Endothelial cell of hepatic sinusoid (primary cell): ENCODE data around the gene TFAM.

ENCODE experiments used
- in situ Hi-C: cut with HindIII; loops from 2 replicates; pipeline ENCODE4 v1.10.0; 2017; ENCODE audit warnings: low sequenced_read_pairs

Gene TFAM

DNA sequence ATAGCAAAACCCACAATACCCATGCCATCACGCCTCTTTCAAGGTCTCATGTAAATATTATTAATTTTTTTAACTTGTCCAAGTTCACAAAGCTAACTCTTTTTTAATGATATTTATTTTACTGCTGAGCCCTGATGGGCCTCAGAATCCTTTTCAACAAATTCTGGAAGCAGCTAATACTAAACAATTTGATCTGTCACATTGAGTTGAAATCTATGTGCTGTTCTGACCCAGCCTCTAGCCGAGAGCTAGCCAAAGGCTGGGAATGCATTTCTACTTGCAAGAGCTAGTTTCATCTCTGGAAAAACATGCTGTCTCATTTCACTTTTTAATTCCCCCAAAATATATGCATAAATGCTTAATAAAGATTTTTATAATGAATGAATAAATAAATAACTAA is 47.9 kb downstream of the TFAM start:
- in situ Hi-C loops: no loop called here

DNA sequence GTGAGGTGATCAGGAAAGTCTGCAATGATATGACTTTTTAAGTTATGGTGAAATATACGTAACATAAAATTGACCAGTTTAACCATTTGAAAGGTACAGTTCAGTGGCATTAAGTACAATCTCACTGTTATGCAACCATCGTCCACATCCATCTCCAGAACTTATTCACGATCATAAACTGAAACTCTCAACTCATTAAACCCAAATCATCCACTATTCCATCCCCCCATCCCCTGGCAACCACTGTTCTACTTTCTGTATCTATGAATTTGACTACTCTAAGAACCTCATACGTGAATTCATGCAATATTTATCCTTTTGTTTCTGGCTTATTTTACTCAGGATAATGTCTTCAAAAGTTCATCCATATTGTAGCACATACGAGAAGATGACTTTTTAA is 48.4 kb downstream of the TFAM start:
- in situ Hi-C loops: no loop called here

DNA sequence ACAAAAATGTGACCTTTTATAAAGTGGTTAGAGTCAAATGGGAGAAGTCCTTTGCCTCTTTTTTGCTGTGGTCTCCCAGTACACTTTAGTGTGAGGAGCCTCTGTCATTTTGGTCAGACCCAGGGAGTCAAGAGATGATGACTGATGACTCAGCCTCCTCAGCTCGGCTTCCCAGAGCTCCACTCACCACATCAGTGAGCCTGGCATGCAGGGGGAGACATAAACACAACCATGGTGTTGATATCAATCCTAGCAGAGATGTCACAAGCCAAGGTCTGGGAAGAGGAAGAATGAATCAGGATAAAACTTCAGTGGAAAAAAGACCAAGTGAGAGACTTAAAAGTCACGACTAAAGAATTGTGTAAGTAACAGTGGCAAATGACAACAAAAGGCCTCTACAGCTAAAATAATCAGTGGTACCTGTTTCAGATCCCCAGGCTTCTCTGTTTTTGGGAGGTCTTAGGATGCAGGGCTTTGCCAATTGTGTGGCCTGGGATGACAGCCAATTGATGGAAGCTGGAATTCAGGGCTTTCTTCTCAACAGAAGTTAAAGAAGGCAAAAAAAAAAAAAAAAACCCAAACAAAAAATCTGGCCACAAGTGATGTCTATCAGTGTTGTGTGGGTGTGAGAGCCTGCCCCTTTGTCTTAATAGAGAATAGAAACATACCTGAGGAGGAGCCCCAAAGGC is 50.2 kb downstream of the TFAM start:
- in situ Hi-C loops: no loop called here

DNA sequence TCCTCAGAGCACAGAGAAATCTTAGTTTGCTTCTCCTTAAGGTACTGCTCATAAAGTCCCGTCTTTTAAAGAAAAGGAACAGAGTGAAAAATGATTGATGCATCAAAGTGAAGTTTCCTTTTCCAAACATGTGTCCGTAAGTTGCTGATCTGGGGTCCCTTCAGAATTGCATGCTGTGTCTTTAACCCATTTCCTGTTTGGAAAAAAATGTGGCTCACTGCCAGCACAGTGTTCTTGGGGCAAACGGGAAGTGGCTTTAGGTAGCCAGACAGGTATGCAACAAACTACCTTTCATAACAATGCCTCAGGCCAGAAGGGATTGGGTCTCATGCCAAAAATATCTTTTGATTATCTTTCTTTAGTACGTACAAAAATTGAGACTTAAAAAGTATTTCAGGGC is 50.9 kb downstream of the TFAM start:
- in situ Hi-C loops: no loop called here

DNA sequence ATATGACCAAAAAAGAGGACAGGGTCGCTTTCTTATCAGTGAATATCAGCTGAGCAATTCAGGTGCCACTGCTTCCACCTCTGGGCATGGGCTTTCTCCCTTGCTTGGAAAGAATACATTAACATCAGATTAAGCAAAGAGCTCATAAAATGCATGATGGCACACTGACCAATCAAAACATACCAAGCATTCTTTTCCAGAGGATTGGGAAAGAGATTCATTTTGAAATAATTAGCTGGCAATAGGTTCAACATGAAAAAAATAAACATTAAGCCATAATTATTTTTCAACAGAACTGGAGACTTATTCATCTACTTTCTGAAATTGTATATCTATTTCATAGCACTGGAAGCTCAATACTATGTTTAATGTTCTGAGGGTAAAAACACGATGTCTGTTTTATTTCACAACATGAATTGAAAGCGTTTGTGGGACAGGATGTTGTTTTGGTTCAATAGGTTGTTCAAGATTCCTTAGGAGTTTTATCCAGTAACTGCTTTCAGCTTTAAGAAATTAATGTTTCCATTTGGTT is 53.2 kb downstream of the TFAM start:
- in situ Hi-C loops: no loop called here

DNA sequence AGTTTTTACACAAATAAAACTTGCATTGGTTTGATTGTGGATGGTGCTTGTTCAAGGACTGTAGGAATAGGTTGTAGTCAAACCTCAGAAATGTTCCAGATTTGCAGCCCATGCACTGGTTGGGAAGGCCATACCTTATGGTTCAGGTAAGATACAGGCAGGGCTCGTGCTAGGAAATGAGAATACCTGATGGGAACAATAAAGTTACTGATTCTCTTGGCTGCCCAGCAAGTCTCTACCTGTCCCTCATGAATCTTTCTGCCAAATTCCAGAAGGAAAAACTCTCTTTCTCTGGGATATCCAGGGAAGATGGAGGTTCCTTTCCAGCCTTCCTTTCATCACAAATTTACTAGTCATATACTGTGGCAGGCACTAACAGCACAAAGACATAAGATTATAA is 53.8 kb downstream of the TFAM start:
- in situ Hi-C loops: no loop called here

DNA sequence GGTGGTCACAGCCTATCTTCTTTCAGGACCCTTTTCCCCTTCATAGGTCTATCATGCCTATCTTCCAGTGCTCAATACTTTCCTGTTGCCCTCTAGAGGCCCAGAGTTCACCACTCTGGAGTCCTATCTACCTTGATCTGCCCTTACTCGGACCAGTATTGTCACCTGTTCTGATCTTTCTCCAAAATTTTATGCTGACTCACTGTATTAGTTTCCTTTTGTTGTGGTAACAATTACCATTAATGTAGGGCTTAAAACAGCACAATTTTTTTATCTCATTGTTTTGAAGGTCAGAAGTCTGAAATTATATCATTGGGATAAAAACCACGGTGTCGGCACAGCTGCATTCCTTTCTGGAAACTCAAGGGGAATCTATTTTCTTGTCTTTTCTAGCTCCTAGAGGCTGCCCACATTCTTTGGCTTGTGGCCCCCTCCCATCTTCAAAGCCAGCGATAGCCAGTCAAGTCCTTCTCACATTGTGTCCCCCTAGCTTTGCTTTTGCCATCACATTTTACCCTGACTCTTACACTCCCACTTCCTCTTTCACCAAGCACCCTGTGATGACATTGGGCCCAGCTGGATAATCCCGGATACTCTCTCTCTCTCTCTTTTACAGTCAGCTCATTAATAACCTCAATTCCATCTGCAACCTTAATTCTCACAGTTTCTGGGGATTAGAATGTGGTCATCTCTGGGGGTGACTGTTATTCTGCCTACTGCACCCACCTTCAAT is 54.6 kb downstream of the TFAM start:
- in situ Hi-C loops: no loop called here

DNA sequence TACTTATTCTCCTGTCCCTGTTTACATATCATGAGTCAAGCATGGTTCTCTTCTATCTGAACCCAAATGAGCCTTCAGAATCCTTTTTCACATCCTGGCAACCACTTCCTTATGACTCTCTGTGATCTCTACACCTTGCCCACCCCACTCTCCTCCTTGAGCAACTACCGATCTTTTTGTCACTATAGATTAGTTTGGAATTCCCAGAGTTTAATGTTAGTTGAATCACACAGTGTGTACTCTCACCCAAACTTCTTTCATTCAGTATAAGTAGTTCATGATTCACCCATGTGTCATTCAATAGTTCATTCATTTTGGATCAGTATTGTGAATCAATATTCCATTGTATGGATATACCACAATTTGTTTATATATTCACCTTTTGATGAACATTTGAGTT is 55.3 kb downstream of the TFAM start:
- in situ Hi-C loops: no loop called here

DNA sequence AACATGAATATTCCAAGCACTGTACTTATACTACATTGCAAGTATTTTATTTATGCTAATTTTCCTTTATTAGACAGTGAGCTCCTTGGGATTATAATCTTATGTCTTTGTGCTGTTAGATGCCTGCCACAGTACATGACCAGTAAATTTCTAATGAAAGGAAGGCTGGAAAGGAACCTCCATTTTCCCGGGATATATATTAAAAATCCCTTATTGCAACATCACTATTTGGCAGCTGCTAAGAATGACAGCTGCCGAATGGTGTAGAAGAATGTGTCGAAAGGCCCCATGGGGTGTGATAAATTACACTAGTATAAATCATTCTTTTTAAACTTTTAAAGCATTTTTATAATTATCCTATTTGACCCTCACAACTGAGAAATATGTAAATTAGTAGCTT is 59.1 kb downstream of the TFAM start:
- in situ Hi-C loops: no loop called here

DNA sequence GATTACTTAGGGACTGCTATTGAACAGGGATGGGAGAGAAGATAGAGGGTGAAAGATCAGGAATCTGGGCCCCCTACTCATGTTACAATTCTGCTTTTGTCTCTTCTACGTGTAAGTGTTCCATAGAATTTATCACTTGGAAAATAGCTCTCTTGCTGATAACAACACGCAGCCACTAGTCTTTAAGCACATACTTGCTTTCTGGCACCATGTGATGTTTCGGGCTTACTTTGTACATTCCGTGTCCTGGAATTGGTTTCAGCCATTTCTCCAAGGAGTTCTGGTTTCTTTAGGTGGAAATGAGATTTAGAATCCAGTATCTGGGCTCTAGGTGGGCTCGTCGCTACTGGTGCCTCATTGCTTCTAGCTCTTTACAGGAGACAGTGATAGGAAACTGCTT is 59.7 kb downstream of the TFAM start:
- in situ Hi-C loops: no loop called here

DNA sequence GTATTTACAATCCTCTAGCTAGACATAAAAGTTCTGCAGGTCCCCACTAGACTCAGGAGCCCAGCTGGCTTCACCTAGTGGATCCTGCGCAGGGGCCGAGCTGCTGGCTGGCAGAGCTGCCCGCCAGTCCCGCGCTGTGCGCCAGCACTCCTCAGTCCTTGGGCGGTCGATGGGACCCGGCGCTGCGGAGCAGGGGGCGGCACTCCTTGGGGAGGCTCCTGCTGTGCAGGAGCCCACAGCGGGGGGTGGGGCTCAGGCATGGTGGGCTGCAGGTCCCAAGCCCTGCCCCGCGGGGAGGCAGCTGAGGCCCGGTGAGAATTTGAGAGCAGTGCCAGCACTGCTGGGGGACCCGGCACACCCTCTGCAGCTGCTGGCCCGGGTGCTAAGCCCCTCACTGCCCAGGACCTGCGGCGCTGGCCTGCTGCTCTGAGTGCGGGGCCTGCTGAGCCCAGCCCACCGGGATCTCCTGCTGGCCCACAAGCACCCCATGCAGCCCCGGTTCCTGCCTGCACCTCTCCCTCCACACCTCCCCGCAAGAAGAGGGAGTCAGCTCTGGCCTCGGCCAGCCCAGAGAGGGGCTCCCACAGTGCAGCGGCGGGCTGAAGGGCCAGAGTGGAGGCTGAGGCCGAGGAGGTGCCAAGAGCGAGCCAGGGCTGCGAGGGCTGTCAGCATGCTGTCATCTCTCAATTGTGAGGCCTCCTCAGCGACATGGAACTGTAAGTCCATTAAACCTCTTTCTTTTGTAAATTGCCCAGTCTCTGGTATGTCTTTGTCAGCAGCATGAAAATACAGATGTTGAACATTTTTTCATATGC is 63.1 kb downstream of the TFAM start:
- in situ Hi-C loops: no loop called here
